GM06990 (cell line): Measurements from ENCODE around the gene STEAP3.

Experiments
- DNase-seq: peaks from one replicate; pipeline ENCODE4 v3.0.0-alpha.2; 2011; ENCODE audit not compliant: insufficient read length; ENCODE audit errors: extremely low read depth
- H3K27me3 ChIP-seq: replicated peaks from 2 replicates; pipeline ENCODE4 v1.6.0; 2011; ENCODE audit warnings: low read length; ENCODE audit not compliant: control insufficient read depth, insufficient read depth
- H3K36me3 ChIP-seq: 2 replicates; pipeline ENCODE4 v1.5.1; 2011; ENCODE audit warnings: low read length; ENCODE audit not compliant: control insufficient read depth, insufficient read depth
- H3K4me3 ChIP-seq: replicated peaks from 2 replicates; pipeline ENCODE4 v1.5.1; 2011; ENCODE audit warnings: low read depth, mild to moderate bottlenecking, control low read depth, low read length
- CTCF ChIP-seq: IDR thresholded peaks from 2 replicates; pipeline ENCODE4 v1.5.1; 2011; ENCODE audit warnings: low read length, control low read depth, mild to moderate bottlenecking, inconsistent platforms; ENCODE audit not compliant: insufficient read depth, poor library complexity, severe bottlenecking

STEAP3 gene

GRCh38 chr2:119228136-119228535, 4.5 kb downstream of the STEAP3 start:
- Histone ChIP-seq H3K4me3 (no peak overlapping the region), H3K27me3 (no peaks in the 10 kb centered on the region), H3K36me3 (no peaks in the 10 kb centered on the region)
- DNase-seq, result no peak
- TF ChIP-seq CTCF, result no peak

- Histone ChIP-seq H3K27me3 (no peaks in the 10 kb centered on the region), H3K4me3 (no peak overlapping the region), H3K36me3 (no peaks in the 10 kb centered on the region)
- no peak for TF ChIP-seq CTCF
- no peak for DNase-seq
Observed at GRCh38 chr2:119228964-119229363, 5.3 kb downstream of the STEAP3 start.

- H3K36me3 ChIP-seq, result no peaks in the 10 kb centered on the region
- H3K4me3 ChIP-seq, result no peak overlapping the region
- DNase-seq, result no peak
- no peak for TF ChIP-seq CTCF
- no peaks in the 10 kb centered on the region for H3K27me3 ChIP-seq
Observed at GRCh38 chr2:119229716-119230115, 6.1 kb downstream of the STEAP3 start.

- Histone ChIP-seq H3K36me3 (no peaks in the 10 kb centered on the region), H3K27me3 (no peaks in the 10 kb centered on the region), H3K4me3 (no peak overlapping the region)
- TF ChIP-seq CTCF, result no peak
- no peak for DNase-seq
Observed at GRCh38 chr2:119230219-119231185, 6.9 kb downstream of the STEAP3 start.

- no peaks in the 10 kb centered on the region for H3K27me3 ChIP-seq
- DNase-seq, result no peak
- no peaks in the 10 kb centered on the region for H3K36me3 ChIP-seq
- H3K4me3 ChIP-seq, result no peak overlapping the region
- TF ChIP-seq CTCF, result no peak
Observed at GRCh38 chr2:119231975-119232665, 8.5 kb downstream of the STEAP3 start.
